Gastroesophageal sphincter (tissue), 3 donors: ENCODE measurements around the gene RMND5B.

ENCODE experiments used
- EP300 ChIP-seq: sonication (generic); formaldehyde crosslinking; IDR thresholded peaks from one replicate; pipeline ENCODE4 v1.6.1; 2017; ENCODE audit warnings: antibody characterized with exemption, mild to moderate bottlenecking
- POLR2A ChIP-seq, 2 donors: fragments of 450-650 bp; IDR thresholded peaks; one replicate each; pipeline ENCODE4 v1.6.1; 2017; ENCODE audit warnings: antibody characterized with exemption in 2 of 2, mild to moderate bottlenecking in 2 of 2, moderate library complexity in 1 of 2
- POLR2AphosphoS5 ChIP-seq: sonication (generic); formaldehyde crosslinking; IDR thresholded peaks from one replicate; pipeline ENCODE4 v1.6.1; 2017; ENCODE audit warnings: antibody characterized with exemption
- TF ChIP-seq, protein P1 (sequence below), 4 experiments: fragments of 200-600 bp in 2 of 4; fragments of 450-650 bp in 2 of 4; sonication (generic) in 1 of 4; IDR thresholded peaks; one replicate each; pipeline ENCODE4 v1.5.1; 2017 to 2019; ENCODE audit warnings: antibody characterized with exemption in 4 of 4, mild to moderate bottlenecking in 2 of 4, moderate library complexity in 2 of 4

GRCh38 chr5:178115814-178116142 lies 15.0 kb upstream of the RMND5B start:
- TF ChIP-seq, protein P1, sequence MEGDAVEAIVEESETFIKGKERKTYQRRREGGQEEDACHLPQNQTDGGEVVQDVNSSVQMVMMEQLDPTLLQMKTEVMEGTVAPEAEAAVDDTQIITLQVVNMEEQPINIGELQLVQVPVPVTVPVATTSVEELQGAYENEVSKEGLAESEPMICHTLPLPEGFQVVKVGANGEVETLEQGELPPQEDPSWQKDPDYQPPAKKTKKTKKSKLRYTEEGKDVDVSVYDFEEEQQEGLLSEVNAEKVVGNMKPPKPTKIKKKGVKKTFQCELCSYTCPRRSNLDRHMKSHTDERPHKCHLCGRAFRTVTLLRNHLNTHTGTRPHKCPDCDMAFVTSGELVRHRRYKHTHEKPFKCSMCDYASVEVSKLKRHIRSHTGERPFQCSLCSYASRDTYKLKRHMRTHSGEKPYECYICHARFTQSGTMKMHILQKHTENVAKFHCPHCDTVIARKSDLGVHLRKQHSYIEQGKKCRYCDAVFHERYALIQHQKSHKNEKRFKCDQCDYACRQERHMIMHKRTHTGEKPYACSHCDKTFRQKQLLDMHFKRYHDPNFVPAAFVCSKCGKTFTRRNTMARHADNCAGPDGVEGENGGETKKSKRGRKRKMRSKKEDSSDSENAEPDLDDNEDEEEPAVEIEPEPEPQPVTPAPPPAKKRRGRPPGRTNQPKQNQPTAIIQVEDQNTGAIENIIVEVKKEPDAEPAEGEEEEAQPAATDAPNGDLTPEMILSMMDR (IDR thresholded peaks at IDR 0.05), result no peak
- TF ChIP-seq POLR2AphosphoS5 (no peak), POLR2A (IDR thresholded peaks at IDR 0.05) (no peak), EP300 (no peak)
